Measurements from ENCODE around the gene IPPK.

Gene IPPK

DNA sequence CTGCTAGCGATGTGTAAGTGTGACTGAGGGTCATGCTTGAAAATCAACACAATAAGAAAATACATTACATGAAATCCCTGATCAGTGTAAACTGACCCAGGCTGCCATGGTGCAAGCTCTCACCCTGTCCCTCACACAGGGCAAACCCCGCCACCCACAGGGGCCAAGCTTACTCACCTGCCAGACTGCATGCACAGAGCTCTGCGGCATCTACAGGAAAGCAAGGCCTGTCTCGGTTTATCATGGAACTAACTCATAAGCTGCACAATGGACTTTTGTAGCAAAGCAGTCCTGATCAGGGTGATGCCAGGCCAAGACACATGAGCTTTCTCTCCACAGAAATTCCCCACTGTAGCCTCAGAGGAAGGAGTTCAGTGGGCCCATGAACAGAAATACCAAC, 9.7 kb downstream of the IPPK start:
- no peak for TF ChIP-seq JUND (IDR thresholded peaks at IDR 0.05; ENCODE audit: low read depth)
- no peak for DNase-seq (ENCODE audit: low read depth in 1 of 2, low spot score in 1 of 2)
- in situ Hi-C loops (cut with HindIII; ENCODE audit: low pct_unique_long_range_greater_than_20kb, low sequenced_read_pairs): no loop called here

DNA sequence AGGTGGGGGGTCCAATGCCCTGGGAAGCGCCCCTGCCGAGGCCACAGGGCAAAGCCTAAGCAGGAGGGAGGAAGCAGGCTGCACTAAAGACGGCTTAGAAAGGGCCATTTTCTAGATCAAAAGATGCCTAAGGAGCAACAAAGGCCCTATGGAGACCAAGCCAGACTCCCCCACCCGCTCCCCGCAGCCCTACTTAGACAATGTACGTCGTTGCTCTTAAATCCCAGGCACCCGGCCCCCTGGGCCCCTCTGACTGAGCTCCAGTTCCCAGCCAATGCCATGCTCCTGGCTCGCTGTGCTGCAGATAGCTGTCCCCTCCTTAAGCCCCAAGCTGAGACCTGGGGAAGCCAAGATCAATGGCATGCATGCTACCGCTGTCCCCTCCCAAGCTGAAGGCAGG, 10.3 kb downstream of the IPPK start:
- in situ Hi-C loops (cut with HindIII; ENCODE audit: low pct_unique_long_range_greater_than_20kb, low sequenced_read_pairs): no loop called here
- no peak for TF ChIP-seq JUND (IDR thresholded peaks at IDR 0.05; ENCODE audit: low read depth)
- no peak for DNase-seq (ENCODE audit: low read depth in 1 of 2, low spot score in 1 of 2)

DNA sequence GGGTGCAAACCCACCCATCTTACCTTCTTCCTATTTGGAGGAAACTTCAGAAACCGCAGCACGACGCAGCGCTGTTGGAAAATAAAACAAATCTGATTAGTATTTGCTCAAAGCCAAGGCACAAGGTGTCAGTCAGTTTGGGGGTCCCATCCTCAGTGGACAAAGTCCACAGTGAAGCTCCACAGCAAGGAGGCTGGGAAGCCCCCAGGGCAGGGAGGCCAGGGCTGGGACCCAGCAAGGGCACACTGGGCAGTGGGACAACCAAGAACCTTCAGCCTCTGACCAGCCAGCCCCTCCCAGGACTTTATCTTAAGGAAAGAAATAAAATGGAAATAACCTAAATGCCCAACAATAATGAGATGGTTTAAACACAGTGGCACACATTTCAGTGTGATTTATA, 11.3 kb downstream of the IPPK start:
- no peak for TF ChIP-seq JUND (IDR thresholded peaks at IDR 0.05; ENCODE audit: low read depth)
- no peak for DNase-seq (ENCODE audit: low read depth in 1 of 2, low spot score in 1 of 2)
- in situ Hi-C loops (cut with HindIII; ENCODE audit: low pct_unique_long_range_greater_than_20kb, low sequenced_read_pairs): no loop called here

DNA sequence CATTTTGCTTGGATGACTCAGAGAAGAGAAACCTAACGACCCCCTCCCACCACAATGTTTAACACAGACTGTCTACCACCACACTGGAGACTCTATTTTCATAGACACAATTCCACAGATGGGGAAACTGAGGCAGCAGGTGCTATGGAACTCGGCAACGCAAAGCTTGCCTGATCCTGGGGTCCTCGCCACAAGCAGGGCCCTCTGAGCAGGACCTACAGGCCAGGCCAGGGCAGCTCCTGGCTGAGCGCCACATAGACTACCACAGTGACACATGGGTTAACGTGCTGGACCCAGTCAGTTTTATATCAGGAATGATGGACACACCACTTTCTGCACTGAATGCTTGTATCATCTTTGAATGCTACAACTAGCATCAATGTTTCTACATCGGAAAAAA, 11.8 kb downstream of the IPPK start:
- in situ Hi-C loops (cut with HindIII; ENCODE audit: low pct_unique_long_range_greater_than_20kb, low sequenced_read_pairs): no loop called here
- no peak for TF ChIP-seq JUND (IDR thresholded peaks at IDR 0.05; ENCODE audit: low read depth)
- no peak for DNase-seq (ENCODE audit: low read depth in 1 of 2, low spot score in 1 of 2)

DNA sequence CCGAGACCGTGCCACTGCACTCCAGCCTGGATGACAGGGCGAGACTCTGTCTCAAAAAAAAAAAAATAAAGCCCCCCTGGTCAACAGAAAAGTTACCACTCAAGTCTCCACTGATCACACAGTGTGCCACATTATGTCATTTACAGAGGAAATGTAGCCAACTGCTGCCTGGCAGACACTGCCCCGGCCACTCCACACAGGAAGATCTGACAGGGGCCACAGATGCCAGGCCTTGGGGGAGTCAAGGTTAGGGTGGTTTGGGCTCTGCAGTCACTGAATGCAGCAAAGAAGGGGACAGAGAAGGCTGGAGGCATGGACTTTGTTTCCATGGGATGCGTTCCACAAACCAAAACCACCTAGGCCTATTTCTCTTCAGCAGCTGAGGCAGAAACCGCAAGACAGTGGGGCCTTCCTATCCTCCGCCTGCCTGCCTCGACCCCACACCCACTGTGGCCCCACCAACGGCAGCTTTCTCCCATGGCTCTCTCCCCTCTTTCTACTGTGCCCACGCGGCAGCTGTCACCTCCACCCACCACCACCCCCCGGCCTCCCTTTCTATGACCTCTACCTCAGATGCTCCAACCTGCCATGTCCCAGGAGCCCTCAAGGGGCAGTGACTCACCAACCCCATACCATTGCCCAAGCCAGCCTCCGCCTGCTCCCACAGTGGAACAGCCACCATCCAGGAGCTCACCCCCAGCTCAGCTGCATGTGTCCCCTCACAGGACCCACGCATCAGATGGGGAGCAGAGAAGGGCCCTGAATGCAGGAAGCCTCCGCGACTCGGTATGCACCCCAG, 12.4 kb downstream of the IPPK start:
- no peak for DNase-seq (ENCODE audit: low read depth in 1 of 2, low spot score in 1 of 2)
- no peak for TF ChIP-seq JUND (IDR thresholded peaks at IDR 0.05; ENCODE audit: low read depth)
- in situ Hi-C loops (cut with HindIII; ENCODE audit: low pct_unique_long_range_greater_than_20kb, low sequenced_read_pairs): no loop called here

DNA sequence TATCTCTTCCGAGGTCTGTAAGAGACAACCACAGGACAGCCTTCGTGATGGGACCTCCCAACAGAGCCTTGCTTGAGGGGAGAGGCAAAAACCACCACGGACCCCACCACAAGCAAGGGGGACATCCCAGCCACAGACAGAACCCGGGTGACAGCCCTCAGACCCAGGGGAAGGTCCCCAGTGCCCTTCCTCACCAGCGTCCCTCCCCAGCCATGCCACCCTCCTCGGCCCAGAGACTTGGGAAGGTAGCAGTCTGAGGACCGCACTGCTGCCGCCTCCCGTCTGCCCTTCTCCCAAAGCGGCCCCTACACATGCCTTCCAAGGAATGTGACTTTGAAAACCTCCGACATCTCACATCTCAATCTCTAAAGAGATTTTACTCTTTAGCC, 13.4 kb downstream of the IPPK start:
- DNase-seq (ENCODE audit: low read depth in 1 of 2, low spot score in 1 of 2): no peak
- in situ Hi-C loops (cut with HindIII; ENCODE audit: low pct_unique_long_range_greater_than_20kb, low sequenced_read_pairs): no loop called here
- no peak for TF ChIP-seq JUND (IDR thresholded peaks at IDR 0.05; ENCODE audit: low read depth)

DNA sequence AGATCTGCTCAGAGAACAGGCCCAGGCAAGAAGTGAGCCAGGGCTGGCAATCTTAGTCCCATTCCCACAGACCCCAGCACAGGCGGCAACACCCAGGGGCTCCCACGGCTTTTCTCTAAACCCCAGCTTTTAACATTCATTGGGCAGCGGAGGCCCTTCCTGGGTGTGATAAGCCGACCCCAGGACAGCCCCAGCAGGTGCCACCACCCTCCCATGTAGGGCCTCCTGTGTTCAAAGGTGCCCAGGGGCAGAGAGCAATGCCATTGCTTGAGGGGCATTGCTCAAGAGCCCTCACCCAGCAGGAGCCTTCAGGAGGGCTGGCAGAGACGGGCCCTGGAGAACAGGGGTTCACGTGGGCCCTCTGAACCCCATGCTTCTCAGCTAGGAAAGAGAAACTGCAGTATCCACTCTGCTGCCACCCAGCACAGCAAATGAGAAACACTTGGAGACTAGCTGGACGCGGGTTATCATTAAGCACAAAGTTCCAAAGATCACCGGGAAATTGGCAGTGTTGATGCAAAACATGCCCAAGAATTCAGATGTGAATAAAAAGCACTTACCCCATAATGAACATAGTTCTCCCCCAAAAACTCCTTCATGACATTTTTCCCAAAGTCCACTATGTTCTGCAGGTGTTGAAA, 13.9 kb downstream of the IPPK start:
- in situ Hi-C loops (cut with HindIII; ENCODE audit: low pct_unique_long_range_greater_than_20kb, low sequenced_read_pairs): no loop called here
- TF ChIP-seq JUND (IDR thresholded peaks at IDR 0.05; ENCODE audit: low read depth): no peak
- no peak for DNase-seq (ENCODE audit: low read depth in 1 of 2, low spot score in 1 of 2)

DNA sequence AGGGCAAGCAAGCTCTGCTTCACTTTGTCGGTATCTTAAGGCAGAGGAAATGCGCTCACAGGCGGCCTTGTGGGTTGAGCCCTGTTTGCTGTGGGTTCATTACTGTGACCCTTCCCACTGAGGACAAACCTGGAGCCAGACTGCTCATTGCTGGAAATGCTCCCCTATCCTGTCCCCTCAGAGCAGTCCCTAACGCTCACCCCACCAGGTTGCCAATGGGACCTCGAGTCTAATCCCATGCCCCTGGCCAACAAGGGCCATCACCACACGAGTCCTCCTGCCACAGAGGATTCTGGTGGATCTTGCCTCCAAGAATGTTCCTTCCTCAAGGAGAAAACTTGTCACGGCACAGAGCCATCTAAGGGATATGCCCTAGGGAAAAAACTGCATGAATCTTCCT, 14.6 kb downstream of the IPPK start:
- in situ Hi-C loops (cut with HindIII; ENCODE audit: low pct_unique_long_range_greater_than_20kb, low sequenced_read_pairs): no loop called here

DNA sequence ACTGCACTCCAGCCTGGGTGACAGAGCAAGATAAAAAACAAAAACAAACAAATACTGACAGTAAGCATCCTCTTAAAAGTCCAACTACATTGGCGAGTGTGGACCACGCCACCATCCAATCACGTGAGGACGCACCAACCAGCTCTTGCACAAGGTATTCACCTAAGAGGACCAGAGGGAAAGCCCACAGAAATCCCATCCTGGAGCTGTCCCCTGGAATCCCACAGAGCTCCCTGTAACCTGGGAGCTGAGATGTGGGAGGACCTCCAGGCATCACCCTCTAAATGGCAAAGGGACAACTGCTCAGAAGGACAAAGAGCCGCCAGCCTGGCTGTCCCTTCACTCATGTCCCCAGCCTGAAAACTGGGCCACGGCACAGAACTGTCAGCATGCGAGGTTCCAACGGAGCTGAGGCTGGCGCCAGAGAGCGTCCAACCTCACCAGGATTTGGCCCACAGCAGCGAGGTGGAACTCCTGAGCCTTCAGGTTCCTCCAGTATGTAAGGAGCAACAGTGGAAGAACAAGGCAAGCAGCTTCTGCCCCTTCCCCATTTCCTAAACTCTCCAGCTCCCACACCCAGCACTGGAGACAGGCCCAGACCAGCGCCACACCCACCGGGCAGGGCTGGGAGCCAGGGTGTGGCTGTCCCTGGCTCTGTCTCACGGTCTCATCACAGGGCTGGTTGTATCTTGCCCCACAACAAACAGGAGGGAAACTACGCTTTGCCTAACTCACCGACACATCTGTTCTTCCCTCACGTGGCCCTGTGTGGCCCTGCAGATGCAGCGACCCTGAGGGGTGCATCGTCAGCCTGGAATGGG, 15.2 kb downstream of the IPPK start:
- in situ Hi-C loops (cut with HindIII; ENCODE audit: low pct_unique_long_range_greater_than_20kb, low sequenced_read_pairs): no loop called here
- no peak for DNase-seq (ENCODE audit: low read depth in 1 of 2, low spot score in 1 of 2)
- no peak for TF ChIP-seq JUND (IDR thresholded peaks at IDR 0.05; ENCODE audit: low read depth)

More for the DNA sequence above, 14.6 kb downstream of the IPPK start:
- DNase-seq (ENCODE audit: low read depth in 1 of 2, low spot score in 1 of 2): no peak
- no peak for TF ChIP-seq JUND (IDR thresholded peaks at IDR 0.05; ENCODE audit: low read depth)

DNA sequence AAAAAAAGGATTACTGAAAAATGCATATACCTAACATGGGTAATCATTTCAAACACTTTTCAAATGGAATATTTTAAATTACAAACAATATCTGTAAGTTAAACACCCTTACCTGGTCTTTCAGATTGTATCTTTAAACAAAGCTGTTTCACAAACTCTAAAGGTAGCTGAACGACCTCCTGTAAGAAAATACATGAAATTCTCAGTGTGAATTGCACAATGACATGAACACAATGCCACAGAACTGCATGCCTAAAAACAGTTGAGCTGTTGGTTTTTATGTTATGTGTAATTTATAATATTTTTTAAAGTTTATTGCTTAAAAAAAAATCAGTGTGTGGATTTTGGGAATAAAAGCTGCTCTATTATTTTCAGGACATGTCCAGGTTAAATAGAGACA, 17.5 kb downstream of the IPPK start:
- in situ Hi-C loops (cut with HindIII; ENCODE audit: low pct_unique_long_range_greater_than_20kb, low sequenced_read_pairs): no loop called here
- TF ChIP-seq JUND (IDR thresholded peaks at IDR 0.05; ENCODE audit: low read depth): no peak
- no peak for DNase-seq (ENCODE audit: low read depth in 1 of 2, low spot score in 1 of 2)

DNA sequence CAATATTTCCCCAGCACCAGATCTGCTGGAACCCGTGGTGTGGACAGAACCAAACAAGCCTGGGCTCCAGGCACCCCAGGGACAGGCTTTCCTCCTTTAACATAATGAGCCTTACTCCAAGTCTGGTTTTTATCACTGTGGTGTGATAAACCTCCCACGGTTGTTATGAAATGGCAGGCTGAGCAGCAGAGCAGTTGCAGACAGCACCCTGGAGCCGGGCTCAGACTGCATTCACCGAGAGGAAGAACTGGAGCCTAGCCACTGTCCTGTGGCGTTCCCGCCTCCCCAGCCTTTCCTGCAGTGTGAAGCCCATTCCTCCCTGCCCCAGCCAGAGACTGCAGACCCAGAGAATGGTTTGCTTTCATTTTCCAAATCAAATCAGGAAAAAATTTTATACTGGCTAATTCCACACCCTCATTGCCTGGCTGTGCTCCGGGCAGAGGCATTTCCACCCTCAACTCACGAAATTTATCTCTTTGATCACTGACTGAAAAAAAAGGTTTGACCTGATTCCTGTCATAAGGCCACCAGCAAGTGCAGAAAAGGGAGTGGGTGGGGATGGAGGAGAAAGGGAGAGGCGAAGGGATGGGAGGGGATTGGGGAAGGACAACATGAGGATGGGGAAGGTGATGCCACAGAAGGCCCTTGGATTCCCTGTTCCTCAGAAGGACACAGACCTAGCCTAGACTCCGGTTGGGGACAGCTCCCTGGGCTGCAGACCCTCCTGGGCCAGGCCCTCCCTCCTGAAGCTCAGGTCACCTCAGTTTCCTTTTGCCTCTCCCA, 18.9 kb downstream of the IPPK start:
- in situ Hi-C loops (cut with HindIII; ENCODE audit: low pct_unique_long_range_greater_than_20kb, low sequenced_read_pairs): no loop called here
- TF ChIP-seq JUND (IDR thresholded peaks at IDR 0.05; ENCODE audit: low read depth): no peak
- no peak for DNase-seq (ENCODE audit: low read depth in 1 of 2, low spot score in 1 of 2)

DNA sequence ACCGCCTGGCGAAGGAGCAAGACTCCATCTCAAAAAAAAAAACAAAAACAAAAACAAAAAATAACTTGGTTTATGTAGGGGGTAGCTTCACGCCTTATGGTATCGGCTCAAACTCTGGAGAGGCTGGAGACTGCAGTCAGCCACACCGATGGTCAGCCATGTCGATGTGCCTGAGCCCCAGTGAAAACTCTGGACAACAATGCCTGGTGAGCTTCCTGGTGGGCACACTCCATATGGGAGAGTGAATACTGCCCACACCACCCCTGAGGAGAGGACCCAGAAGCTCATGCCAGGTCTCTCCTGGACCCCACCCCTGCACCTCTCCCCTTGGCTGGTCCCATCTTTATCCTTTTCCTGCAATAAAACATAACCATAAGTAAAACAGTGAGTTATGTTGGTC, 19.6 kb downstream of the IPPK start:
- no peak for TF ChIP-seq JUND (IDR thresholded peaks at IDR 0.05; ENCODE audit: low read depth)
- in situ Hi-C loops (cut with HindIII; ENCODE audit: low pct_unique_long_range_greater_than_20kb, low sequenced_read_pairs): no loop called here
- no peak for DNase-seq (ENCODE audit: low read depth in 1 of 2, low spot score in 1 of 2)
